DMS53 (cell line): Measurements from ENCODE around the gene FBXL20.
"Not testable (repeated sequence)": the region's sequence is repeated elsewhere in the genome, so short reads cannot be mapped to it uniquely, and the experiment has no call there.

Experiments used
- DNase-seq: peaks from one replicate; lab custom pipeline; 2025; lab: John Stamatoyannopoulos, UW

The FBXL20 gene

DNA sequence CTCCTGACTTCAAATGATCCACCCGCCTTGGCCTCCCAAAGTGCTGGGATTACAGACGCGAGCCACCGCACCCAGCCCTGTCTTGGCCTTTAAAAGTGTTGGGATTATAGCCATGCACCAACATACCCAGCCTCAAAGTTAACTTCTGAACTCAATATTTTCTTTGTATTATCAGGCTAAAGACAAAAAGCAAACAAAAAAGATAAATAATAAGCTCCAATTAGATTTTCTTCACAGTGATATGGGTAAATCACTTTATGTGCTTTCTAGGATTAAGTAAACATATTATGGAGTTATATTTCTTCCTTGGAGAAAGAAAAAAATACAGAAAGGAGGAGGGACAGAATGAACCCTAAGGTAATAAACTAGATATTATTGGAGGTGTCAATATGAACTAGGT lies 74.3 kb downstream of the FBXL20 start:
- DNase-seq: no peak

GRCh38 chr17:39325528-39326240 lies 75.7 kb downstream of the FBXL20 start:
- no peak for DNase-seq

DNA sequence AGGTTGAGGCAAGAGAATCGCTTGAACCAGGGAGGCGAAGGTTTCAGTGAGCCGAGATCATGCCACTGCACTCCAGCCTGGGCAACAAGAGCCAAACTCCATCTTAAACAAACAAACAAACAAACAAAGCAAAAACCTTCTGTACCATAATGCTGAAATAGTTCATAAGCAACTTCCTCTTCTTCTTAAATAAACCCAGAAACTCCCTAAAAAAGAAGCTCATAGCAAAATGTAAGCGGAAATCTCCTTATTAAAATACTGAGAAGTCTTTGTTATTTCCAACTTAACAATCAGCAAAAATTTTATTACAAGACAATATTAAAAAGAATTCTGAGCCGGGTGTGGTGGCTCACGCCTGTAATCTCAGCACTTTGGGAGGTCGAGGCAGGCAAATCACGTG lies 82.8 kb downstream of the FBXL20 start:
- no peak for DNase-seq

DNA sequence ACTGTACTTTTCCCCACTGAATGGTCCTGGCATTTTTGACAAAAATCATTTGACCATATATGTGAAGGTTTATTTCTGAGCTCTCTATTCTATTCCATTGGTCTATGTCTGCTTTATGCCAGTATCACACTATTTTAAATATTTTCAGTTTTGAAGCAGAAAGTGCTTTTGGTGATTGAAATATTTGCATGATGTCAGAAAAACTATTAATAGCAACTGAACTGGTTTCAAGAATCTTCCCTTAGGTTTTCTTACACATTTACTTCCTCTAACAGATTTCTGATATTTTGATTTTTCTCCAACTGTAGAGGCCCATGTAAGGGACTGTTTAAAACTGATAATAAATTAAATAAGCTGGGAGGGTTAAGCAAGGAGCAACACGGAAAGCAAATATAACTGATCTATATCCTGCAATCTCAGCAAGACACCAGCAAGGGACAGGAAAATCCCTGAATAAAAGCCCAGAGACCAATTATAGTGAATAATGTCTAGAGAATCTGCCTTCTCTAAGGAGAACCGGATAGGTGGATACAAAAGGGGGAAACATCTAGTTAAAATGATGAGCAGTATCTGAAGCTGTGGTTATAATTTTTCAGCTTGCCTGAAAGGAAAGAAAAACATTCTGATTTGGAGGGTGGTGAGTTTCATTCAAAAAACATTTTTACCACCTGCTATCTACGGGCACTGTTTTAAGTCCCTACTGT lies 94.8 kb downstream of the FBXL20 start:
- no peak for DNase-seq

DNA sequence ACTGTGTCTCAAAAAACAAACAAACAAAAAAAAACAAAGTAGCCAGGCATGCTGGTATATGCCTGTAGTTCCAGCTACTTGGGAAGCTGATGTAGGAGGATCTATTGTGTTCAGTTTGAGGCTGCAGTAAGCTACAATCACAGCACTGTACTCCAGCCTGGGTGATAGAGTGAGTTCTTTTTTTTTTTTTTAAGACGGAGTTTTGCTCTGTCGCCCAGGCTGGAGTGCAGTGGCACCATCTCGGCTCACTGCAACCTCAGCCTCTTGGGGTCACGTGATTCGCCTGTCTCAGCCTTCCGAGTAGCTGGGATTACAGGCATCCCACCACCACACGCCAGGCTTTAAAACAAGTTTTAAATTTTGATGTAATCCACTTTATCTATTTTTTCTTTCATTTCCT lies 95.4 kb downstream of the FBXL20 start:
- no peak for DNase-seq

GRCh38 chr17:39304188-39304587 lies 97.2 kb downstream of the FBXL20 start:
- no peak for DNase-seq

GRCh38 chr17:39294060-39294459 lies 107.4 kb downstream of the FBXL20 start:
- no peak for DNase-seq

DNA sequence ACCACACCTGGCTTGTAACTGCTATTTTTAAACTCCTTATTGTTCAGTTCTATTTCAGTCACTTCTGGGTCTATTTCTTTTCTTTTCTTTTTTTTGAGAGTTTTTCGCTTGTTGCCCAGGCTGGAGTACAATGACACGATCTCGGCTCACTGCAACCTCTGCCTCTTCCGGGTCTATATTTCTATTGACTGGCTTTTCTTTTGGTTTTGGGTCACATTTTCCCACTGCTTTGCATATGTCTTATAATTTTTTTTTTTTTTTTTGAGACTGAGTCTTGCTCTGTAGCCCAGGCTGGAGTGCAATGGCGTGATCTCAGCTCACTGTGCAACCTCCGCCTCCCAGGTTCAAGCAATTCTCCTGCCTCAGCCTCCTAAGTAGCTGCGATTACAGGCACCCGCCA lies 108.9 kb downstream of the FBXL20 start:
- DNase-seq: not testable (repeated sequence)

DNA sequence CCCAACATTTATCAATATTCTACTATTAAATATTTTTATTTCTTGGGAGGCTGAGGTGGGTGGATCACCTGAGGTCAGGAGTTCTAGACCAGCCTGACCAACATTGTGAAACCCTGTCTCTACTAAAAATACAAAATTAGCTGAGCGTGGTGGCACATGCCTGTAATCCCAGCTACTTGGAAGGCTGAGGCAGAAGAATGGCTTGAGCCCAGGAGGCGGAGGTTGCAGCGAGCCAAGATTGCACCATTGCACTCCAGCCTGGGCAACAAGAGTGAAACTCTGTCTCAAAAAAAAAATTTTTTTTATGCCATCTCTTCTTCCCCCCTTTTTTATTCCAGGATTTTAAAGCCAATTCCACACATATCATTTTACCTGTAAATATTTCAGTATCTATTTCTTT lies 114.9 kb downstream of the FBXL20 start:
- DNase-seq: not testable (repeated sequence)

GRCh38 chr17:39284685-39285084 lies 116.7 kb downstream of the FBXL20 start:
- DNase-seq: no peak

- no peak for DNase-seq
Measured at GRCh38 chr17:39283896-39284295, 117.5 kb downstream of the FBXL20 start.

DNA sequence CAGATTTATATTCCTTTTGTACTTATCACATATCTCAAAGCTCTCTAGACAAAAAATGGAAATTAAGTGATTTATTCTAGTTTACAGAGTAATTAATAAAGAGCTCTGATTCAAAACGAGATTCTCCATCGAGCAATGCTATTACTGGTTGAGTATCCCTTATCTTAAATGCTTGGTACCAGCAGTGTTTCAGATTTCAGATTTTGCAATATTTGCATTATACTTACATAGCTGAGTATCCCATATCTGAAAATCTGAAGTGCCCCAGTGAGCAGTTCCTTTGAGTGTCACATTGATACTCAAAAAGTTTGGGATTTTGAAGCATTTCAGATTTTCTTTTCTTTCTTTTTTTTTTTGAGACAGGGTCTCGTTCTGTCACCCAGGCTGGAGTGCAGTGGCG lies 118.3 kb downstream of the FBXL20 start:
- no peak for DNase-seq

- DNase-seq: no peak
Measured at GRCh38 chr17:39281806-39282205, 119.6 kb downstream of the FBXL20 start.

DNA sequence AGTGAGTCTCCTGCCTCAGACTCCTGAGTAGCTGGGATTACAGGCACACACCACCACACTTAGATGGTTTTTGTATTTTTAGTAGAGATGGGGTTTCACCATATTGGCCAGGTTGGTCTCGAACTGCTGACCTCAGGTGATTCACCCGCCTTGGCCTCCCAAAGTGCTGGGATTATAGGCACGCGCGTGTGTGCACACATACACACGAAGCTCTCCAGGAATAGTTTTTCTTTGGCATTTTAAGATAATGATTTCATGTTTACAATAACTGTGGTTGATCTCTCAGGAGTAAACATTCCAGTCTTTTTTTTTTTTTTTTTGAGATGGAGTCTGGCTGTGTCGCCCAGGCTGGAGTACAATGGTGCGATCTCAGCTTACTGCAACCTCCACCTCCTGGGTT lies 123.2 kb downstream of the FBXL20 start:
- DNase-seq: not testable (repeated sequence)

DNA sequence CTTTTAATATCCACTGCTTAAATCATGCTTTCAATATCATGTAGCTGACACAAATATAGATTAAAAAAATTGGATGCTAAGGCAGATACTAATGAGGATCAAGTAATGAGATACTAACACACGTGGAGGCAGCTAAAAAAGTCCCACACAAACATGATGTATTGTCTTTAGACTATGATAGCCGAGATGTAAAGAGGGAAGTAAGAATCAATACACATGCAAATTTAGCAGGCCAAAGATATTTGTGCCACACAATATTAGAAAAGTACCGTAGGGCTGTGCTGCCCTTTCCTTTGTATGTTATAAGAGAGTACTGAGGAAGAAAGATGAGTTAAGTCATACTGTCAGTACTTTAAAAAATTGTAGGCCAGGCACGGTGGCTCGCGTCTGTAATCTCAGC lies 124.3 kb downstream of the FBXL20 start:
- no peak for DNase-seq

DNA sequence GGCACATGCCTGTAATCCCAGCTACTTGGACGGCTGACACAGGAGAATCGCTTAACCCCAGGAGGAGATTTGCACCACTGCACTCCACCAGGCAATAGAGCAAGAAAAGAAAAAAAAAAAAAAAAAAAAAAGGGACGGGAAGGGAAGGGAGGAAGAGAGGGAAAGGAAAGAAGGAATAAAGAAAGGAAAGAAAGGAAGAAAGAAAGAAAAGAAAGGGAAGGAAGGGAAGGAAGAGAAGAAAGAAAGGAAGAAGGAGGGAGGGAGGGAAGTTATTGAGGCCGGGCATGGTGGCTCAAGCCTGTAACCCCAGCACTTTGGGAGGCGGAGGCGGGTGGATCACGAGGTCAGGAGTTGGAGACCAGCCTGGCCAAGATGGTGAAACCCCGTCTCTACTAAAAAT lies 125.3 kb downstream of the FBXL20 start:
- no peak for DNase-seq

DNA sequence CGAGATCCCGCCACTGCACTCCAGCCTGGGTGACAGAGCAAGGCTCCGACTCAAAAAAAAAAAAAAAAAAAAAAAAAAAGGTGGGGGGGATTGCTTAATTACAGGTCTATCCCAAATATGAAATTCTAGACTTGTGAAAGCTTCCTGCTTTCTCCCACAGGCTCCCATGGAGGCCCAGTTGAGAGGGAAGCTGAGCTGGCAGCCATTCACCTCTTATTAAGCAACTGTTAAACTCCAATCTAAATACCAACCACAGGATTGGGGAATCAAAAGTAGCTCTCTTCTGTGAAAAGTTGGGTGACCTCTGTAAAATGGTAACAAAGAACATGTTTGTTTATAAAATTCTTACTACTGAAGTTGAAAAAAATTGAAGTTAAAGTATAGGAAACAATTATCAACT lies 129.9 kb downstream of the FBXL20 start:
- DNase-seq: no peak

- peak; percentile 33 for DNase-seq
Measured at GRCh38 chr17:39270923-39271322, 130.5 kb downstream of the FBXL20 start.

GRCh38 chr17:39264119-39264518 lies 137.3 kb downstream of the FBXL20 start:
- DNase-seq: no peak

- DNase-seq: peak; percentile 63
Measured at GRCh38 chr17:39261286-39261685, 140.1 kb downstream of the FBXL20 start.

GRCh38 chr17:39252788-39253460 lies 148.5 kb downstream of the FBXL20 start:
- DNase-seq: no peak

- no peak for DNase-seq
Measured at GRCh38 chr17:39251997-39252396, 149.4 kb downstream of the FBXL20 start.

DNA sequence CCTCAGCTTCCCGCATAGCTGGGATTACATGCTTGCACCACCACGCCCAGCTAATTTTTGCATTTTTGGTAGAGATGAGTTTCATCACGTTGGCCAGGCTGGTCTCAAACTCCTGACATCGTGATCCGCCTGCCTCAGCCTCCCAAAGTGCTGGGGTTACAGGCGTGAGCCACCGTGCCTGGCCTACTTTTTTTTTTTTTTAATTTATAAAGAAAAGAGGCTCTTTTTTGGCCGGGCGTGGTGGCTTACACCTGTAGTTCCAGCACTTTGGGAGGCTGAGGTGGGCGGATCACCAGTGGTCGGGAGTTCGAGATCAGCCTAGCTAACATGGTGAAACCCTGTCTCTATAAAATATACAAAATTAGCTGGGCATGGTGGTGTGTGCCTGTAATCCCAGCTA lies 151.3 kb downstream of the FBXL20 start:
- not testable (repeated sequence) for DNase-seq
